ENCODE measurements around the gene SYMPK. TPM values are rescaled to one million over a fixed set of nuclear protein-coding genes. Genes with fewer than 3 reads are reported as not detected.

The SYMPK gene
- total and polyA plus RNA-seq, 10 donors = 56.3 to 148 (median 75.9) TPM

DNA sequence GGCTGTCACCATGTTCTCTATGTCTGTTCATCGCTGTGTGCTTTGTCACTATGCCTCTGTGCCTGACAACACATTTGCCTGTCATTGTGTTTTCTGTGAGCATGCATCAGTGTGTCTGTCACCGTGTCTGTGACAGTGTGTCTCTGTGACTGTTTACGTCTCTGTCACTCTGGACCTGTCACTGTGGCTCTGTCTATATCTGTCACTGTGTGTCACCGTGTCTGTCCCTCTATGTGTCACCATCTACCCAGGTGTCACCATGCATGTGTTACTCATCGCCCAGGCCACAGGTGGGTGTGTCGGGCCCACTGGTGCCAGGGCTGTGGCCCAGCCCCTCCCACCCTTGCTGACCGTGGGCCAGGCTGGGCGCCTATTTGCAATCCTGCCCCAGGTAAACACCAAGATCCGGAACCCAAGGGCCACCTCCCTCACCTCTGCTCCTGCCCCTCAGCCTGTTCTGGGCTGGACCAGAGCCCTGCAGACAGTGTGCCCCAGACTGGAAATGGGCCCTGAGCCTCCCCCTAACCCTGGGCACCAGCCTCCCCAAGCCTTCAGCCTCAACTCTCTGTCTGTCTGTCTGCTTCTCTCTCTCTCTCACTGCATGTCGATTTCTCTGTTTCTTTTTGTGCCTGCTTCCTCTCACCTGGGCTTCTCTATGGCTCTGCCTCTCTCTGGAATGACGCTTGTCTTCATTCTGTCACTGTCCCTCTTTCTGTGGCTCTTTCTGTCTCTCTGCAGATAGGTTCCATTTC lies 15.3 kb upstream of the SYMPK start:
- DNase-seq = no peak
- TF ChIP-seq POLR2AphosphoS5 (IDR thresholded peaks at IDR 0.05) (no peak), POLR2A (IDR thresholded peaks at IDR 0.05) (no peak)
- TF ChIP-seq, protein P1, sequence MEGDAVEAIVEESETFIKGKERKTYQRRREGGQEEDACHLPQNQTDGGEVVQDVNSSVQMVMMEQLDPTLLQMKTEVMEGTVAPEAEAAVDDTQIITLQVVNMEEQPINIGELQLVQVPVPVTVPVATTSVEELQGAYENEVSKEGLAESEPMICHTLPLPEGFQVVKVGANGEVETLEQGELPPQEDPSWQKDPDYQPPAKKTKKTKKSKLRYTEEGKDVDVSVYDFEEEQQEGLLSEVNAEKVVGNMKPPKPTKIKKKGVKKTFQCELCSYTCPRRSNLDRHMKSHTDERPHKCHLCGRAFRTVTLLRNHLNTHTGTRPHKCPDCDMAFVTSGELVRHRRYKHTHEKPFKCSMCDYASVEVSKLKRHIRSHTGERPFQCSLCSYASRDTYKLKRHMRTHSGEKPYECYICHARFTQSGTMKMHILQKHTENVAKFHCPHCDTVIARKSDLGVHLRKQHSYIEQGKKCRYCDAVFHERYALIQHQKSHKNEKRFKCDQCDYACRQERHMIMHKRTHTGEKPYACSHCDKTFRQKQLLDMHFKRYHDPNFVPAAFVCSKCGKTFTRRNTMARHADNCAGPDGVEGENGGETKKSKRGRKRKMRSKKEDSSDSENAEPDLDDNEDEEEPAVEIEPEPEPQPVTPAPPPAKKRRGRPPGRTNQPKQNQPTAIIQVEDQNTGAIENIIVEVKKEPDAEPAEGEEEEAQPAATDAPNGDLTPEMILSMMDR (IDR thresholded peaks at IDR 0.05 in 8 of 11, conservative IDR thresholded peaks at IDR 0.05 in 3 of 11) = no peak
- intact Hi-C loops (cut with DNase I; ENCODE audit: low total_unique reads) = no loop called here
- Histone ChIP-seq H3K36me3 (peaks cover 0 to 6% (median 0%) of the 10 kb centered on the region in 6 donors), H3K27me3 (replicated peaks in 1 of 7) (peaks cover 0 to 52% (median 6%) of the 10 kb centered on the region in 7 donors), H3K4me3 (no peak overlapping the region), H3K27ac (no peak overlapping the region), H3K4me1 (peaks cover 4 to 32% (median 23%) of the 10 kb centered on the region in 6 donors), H3K9me3 (no peaks in the 10 kb centered on the region)
- WGBS, 5 donors = 75 to 80% (median 76%) methylated on average over 8 to 11 of the region's 11 CpGs

DNA sequence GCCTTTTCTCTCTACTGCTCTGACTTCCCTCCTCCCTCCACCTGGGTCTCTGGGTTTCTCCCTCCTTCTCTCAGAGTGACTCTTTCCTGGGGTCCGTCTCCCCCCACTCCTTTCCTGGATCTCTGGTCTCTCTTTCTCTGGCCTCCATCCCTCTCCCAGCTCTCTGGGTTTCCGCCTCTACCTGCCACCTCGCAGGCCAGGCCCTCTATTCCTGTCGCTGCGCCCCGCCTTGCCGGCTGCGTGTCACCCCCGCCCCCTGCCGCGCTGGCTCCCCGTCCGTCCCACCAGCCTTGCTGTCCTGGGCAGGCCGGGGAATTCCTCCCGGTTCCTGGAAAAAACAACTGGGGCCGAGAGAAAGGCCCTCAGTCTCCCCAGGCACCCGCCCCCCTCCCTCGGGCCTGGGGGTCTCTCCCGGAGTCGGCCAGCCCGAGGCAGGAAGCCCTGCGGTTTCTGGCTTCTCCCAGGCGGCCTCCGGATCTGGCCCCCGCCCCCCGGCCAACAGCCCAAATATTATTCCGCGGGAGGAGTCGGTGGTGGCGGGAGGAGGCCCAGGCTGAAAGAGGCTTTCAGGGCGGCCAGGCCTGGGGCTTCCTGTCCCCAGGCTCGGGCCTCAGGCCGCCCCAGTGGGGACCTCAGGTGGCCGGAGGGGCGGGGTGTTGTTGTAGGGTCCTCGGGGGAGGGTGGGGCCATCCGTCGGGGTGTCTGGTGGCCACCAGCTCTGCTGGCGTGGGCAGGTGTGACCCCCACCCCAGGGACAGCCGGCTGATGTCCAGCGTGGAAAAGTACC lies 13.7 kb upstream of the SYMPK start:
- Histone ChIP-seq H3K27ac (peak overlapping the region in 7 of 8 donors; percentile 44 to 78 (median 70)), H3K4me3 (peak overlapping the region in 4 of 8 donors; percentile 6 to 57 (median 20)), H3K9me3 (no peaks in the 10 kb centered on the region), H3K27me3 (replicated peaks in 1 of 7) (peaks cover 0 to 52% (median 6%) of the 10 kb centered on the region in 7 donors), H3K4me1 (peaks cover 0 to 17% (median 12%) of the 10 kb centered on the region in 6 donors), H3K36me3 (no peaks in the 10 kb centered on the region)
- 4 to 8% (median 4%) methylated on average over 31 to 41 of the region's 41 CpGs for WGBS, 5 donors
- intact Hi-C loops (cut with DNase I; ENCODE audit: low total_unique reads) = no loop called here
- no peak for TF ChIP-seq POLR2A (IDR thresholded peaks at IDR 0.05)
- TF ChIP-seq, protein P1 (IDR thresholded peaks at IDR 0.05 in 8 of 11, conservative IDR thresholded peaks at IDR 0.05 in 3 of 11) = no peak
- peak in 1 of 3 donors; percentile 40 for TF ChIP-seq POLR2AphosphoS5 (IDR thresholded peaks at IDR 0.05)
- no peak for DNase-seq

DNA sequence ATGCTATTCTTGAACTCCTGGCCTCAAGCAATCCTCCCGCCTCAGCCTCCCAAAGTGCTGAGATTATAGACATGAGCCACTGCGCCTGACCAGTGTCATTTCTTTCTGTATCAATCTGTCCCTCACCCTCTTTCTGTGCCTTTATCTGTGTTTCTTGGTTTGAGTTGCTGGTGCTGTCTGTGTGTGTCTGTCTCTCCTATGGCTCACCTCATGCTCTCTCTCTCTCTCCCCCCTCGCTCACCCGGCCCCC lies 13.1 kb upstream of the SYMPK start:
- TF ChIP-seq, protein P1 (IDR thresholded peaks at IDR 0.05 in 8 of 11, conservative IDR thresholded peaks at IDR 0.05 in 3 of 11) = no peak
- no peak for TF ChIP-seq POLR2A (IDR thresholded peaks at IDR 0.05)
- TF ChIP-seq POLR2AphosphoS5 (IDR thresholded peaks at IDR 0.05) = no peak
- Histone ChIP-seq H3K27me3 (replicated peaks in 1 of 7) (peaks cover 0 to 52% (median 6%) of the 10 kb centered on the region in 7 donors), H3K36me3 (no peaks in the 10 kb centered on the region), H3K9me3 (no peaks in the 10 kb centered on the region), H3K4me3 (peak overlapping the region in 2 of 8 donors; percentile 31 to 57), H3K27ac (peak overlapping the region in 5 of 8 donors; percentile 44 to 78 (median 71)), H3K4me1 (peaks cover 0 to 17% (median 12%) of the 10 kb centered on the region in 6 donors)
- no peak for DNase-seq
- intact Hi-C loops (cut with DNase I; ENCODE audit: low total_unique reads) = no loop called here
- 37 to 51% (median 43%) methylated on average over 4 of the region's 4 CpGs for WGBS, 5 donors

DNA sequence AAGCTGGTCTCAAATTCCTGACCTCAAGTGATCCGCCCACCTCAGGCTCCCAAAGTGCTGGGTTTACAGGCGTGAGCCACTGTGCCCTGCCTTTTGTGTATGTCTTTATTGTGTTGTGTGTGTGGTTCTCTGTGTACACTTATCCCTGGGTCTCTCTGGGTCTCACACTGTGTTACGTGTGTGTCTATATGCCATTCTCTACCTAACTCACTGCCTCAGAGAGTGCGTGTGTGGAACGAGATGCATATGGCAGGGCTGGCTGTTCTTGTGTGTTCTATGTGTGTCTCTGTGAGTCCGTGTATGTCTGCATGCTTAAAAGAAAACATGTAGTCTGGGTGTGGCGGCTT lies 11.6 kb upstream of the SYMPK start:
- Histone ChIP-seq H3K27ac (no peak overlapping the region), H3K9me3 (no peaks in the 10 kb centered on the region), H3K4me3 (no peak overlapping the region), H3K36me3 (no peaks in the 10 kb centered on the region), H3K27me3 (replicated peaks in 1 of 7) (peaks cover 0 to 44% (median 6%) of the 10 kb centered on the region in 7 donors), H3K4me1 (peaks cover 0 to 17% (median 12%) of the 10 kb centered on the region in 6 donors)
- WGBS, 5 donors = 88 to 94% (median 90%) methylated on average over 7 of the region's 7 CpGs
- DNase-seq = no peak
- TF ChIP-seq, protein P1 (IDR thresholded peaks at IDR 0.05 in 8 of 11, conservative IDR thresholded peaks at IDR 0.05 in 3 of 11) = no peak
- no peak for TF ChIP-seq POLR2A (IDR thresholded peaks at IDR 0.05)
- TF ChIP-seq POLR2AphosphoS5 (IDR thresholded peaks at IDR 0.05) = no peak
- intact Hi-C loops (cut with DNase I; ENCODE audit: low total_unique reads) = no loop called here

All from spleen (tissue), 11 donors.